Measurements from ENCODE around the gene RPP38. TPM values are rescaled to one million over a fixed set of nuclear protein-coding genes. Genes with fewer than 3 reads are reported as not detected.

Gene RPP38
- total and polyA plus RNA-seq, 2 of the 13 experiments (the other 11 are each of a cell fraction or from before 2014, with no cell fraction given): 11.7 to 16.4 TPM

DNA sequence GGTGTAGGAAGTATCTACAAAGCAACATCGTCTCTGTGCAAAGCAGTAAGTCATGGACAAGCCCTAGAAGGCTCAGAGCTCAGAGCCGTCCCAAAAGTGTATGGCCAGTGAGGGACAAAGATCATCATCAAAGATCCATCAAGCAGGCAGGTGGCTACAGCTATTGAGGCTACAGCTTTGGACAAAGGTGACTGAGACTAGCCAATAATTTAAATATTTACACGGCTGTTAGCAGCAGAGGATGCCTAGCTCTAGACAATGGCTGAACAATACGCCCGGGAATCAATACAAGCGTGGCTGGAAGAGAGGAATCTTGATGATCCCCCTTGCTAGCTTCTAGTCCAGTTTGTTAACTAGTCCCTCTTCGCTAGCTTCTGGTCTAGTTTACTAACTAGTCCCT, 53.4 kb downstream of the RPP38 start:
- Histone ChIP-seq H3K36me3 (replicated peaks in 1 of 2; ENCODE audit: control insufficient read depth in 1 of 2, insufficient read depth in 2 of 2, low read length in 2 of 2) (no peaks in the 10 kb centered on the region; a peak in 1 of 5 replicates), H3K4me1 (ENCODE audit: insufficient read depth, low read length) (peaks cover 45% of the 10 kb centered on the region), H3K4me2 (ENCODE audit: low read depth, low read length) (peak overlapping the region; percentile 18), H4K20me1 (ENCODE audit: insufficient read depth, low read length) (no peaks in the 10 kb centered on the region), H2AFZ (ENCODE audit: low read length) (no peak overlapping the region), H3K27ac (ENCODE audit: extremely low read length, insufficient read depth, low read length) (peak overlapping the region; percentile 84), H3K27me3 (ENCODE audit: control insufficient read depth in 1 of 2, insufficient read depth in 2 of 2, low read length in 2 of 2) (no peaks in the 10 kb centered on the region), H3K9ac (ENCODE audit: insufficient read depth, low read depth, low read length) (no peak overlapping the region), H3K9me3 (ENCODE audit: low read length) (no peaks in the 10 kb centered on the region), H3K79me2 (ENCODE audit: insufficient read depth, low read length) (peaks cover 69% of the 10 kb centered on the region), H3K4me3 (replicated peaks in 1 of 3; ENCODE audit: insufficient read depth in 1 of 3, low read depth in 2 of 3, low read length in 3 of 3) (no peak overlapping the region)
- intact Hi-C loops (cut with micrococcal nuclease; ENCODE audit: unreplicated experiment): no loop called here
- POLR2A ChIA-PET: interaction anchor here (0.8 to 2.7 kb wide), 4 partner anchors 13 to 42 kb away, joined by 3 to 6 read pairs (median 4); partner anchors contain the start of gene NMT2
- DNase-seq (ENCODE audit: low spot score): peak; percentile 27
- ATAC-seq: peak; percentile 65
- 39% methylated on average over 7 of the region's 7 CpGs for WGBS (ENCODE audit: low lambda C conversion rate)
- in situ Hi-C loops (cut with HindIII; ENCODE audit: extremely low pct_ligation_motif_present, low pct_unique_long_range_greater_than_20kb): no loop called here
- BruUV-seq (replicated peaks): no TSS peak
- no peak for FAIRE-seq
- CTCF ChIA-PET (ENCODE audit: low intra/inter-chr PET ratio, low total read pairs): no interaction called here
- TF ChIP-seq SOX13 (IDR thresholded peaks at IDR 0.05) (peak; percentile 94), SOX13 (CRISPR knock-in tag; conservative IDR thresholded peaks at IDR 0.05 in 1 of 2, IDR thresholded peaks at IDR 0.05 in 1 of 2) (peak in 1 of 2 experiments; percentile 93; a peak in 2 of 4 replicates), ONECUT2 (CRISPR knock-in tag; IDR thresholded peaks at IDR 0.05) (peak; percentile 34; the same call in 1 of the 2 replicates), HNF4A (CRISPR knock-in tag; IDR thresholded peaks at IDR 0.05) (peak; percentile 54), ZMAT3 (CRISPR knock-in tag; conservative IDR thresholded peaks at IDR 0.05) (no peak), GATAD2A (CRISPR knock-in tag; IDR thresholded peaks at IDR 0.05) (peak; percentile 32; the same call in 1 of the 2 replicates), ZNF770 (CRISPR knock-in tag; IDR thresholded peaks at IDR 0.05) (no peak), SALL1 (CRISPR knock-in tag; IDR thresholded peaks at IDR 0.05) (peak; percentile 59), SKI (IDR thresholded peaks at IDR 0.05; ENCODE audit: partially characterized antibody) (peak; percentile 31), ZNF205 (CRISPR knock-in tag; IDR thresholded peaks at IDR 0.05) (0 out of 2 replicates have a peak, but pooled peaks have one; percentile 44), REPIN1 (CRISPR knock-in tag; IDR thresholded peaks at IDR 0.05; ENCODE audit: borderline replicate concordance, low read depth) (no peak), ZNF256 (CRISPR knock-in tag; conservative IDR thresholded peaks at IDR 0.05) (no peak), TSC22D2 (CRISPR knock-in tag; IDR thresholded peaks at IDR 0.05; ENCODE audit: borderline replicate concordance) (no peak), ATAD3A (CRISPR knock-in tag; IDR thresholded peaks at IDR 0.05) (no peak), PHF20 (CRISPR knock-in tag; IDR thresholded peaks at IDR 0.05) (no peak)
- TF ChIP-seq, protein P1, sequence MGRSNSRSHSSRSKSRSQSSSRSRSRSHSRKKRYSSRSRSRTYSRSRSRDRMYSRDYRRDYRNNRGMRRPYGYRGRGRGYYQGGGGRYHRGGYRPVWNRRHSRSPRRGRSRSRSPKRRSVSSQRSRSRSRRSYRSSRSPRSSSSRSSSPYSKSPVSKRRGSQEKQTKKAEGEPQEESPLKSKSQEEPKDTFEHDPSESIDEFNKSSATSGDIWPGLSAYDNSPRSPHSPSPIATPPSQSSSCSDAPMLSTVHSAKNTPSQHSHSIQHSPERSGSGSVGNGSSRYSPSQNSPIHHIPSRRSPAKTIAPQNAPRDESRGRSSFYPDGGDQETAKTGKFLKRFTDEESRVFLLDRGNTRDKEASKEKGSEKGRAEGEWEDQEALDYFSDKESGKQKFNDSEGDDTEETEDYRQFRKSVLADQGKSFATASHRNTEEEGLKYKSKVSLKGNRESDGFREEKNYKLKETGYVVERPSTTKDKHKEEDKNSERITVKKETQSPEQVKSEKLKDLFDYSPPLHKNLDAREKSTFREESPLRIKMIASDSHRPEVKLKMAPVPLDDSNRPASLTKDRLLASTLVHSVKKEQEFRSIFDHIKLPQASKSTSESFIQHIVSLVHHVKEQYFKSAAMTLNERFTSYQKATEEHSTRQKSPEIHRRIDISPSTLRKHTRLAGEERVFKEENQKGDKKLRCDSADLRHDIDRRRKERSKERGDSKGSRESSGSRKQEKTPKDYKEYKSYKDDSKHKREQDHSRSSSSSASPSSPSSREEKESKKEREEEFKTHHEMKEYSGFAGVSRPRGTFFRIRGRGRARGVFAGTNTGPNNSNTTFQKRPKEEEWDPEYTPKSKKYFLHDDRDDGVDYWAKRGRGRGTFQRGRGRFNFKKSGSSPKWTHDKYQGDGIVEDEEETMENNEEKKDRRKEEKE (IDR thresholded peaks at IDR 0.05): no peak
- TF ChIP-seq, protein P2, sequence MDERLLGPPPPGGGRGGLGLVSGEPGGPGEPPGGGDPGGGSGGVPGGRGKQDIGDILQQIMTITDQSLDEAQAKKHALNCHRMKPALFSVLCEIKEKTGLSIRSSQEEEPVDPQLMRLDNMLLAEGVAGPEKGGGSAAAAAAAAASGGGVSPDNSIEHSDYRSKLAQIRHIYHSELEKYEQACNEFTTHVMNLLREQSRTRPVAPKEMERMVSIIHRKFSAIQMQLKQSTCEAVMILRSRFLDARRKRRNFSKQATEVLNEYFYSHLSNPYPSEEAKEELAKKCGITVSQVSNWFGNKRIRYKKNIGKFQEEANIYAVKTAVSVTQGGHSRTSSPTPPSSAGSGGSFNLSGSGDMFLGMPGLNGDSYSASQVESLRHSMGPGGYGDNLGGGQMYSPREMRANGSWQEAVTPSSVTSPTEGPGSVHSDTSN (CRISPR knock-in tag; IDR thresholded peaks at IDR 0.05): no peak
